Measurements from ENCODE around the gene WDR81. TPM values are rescaled to one million over a fixed set of nuclear protein-coding genes. Genes with fewer than 3 reads are reported as not detected.

The WDR81 gene
- total RNA-seq, 1 experiment from 2014 or later: 17.3 TPM

DNA sequence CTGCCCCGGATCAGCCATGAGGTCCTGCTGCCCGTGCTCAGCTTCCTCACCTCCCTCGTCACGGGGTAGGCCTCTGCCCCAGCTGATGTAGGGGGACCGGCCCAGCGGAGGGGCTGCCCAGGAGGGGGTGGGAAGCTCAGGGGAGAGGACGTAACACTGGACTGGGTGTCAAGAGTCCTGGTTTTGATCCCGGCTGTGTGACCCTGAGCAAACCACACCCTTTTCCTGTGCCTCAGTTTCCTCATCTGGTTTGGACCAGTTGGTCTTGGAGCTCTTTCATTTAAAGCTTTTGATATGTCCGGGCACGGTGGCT, 6.6 kb downstream of the WDR81 start:
- ATAC-seq (no peak), DNase-seq (ENCODE audit: low read depth, low spot score) (no peak)
- no peaks in the 10 kb centered on the region for H3K9me2 ChIP-seq (ENCODE audit: insufficient read depth)
- H2AFZ ChIP-seq (ENCODE audit: low read depth, low read length, poor library complexity, severe bottlenecking): no peak overlapping the region
- no TSS peak for BruUV-seq (replicated peaks)
- intact Hi-C loops (cut with micrococcal nuclease): no loop called here
- POLR2A ChIA-PET: no interaction called here
- H3K4me1 ChIP-seq (ENCODE audit: control insufficient read depth in 1 of 2, insufficient read depth in 2 of 2, low read length in 2 of 2): peaks cover 0 to 11% of the 10 kb centered on the region in 2 experiments; a peak in 2 of 4 replicates
- no peaks in the 10 kb centered on the region; the same call in 1 of the 2 replicates for H3K79me2 ChIP-seq (ENCODE audit: insufficient read depth, low read length)
- H4K20me1 ChIP-seq (ENCODE audit: insufficient read depth): no peaks in the 10 kb centered on the region
- H3K4me3 ChIP-seq (replicated peaks in 1 of 2; ENCODE audit: low read depth in 1 of 2, low read length in 2 of 2): no peak overlapping the region
- H3K9ac ChIP-seq (ENCODE audit: low read length): peak overlapping the region; percentile 16; the same call in 1 of the 2 replicates
- H3K4me2 ChIP-seq (ENCODE audit: low read length): peak overlapping the region; percentile 51
- H3K27ac ChIP-seq (ENCODE audit: low read depth, low read length): peak overlapping the region; percentile 26; the same call in 1 of the 2 replicates
- no peaks in the 10 kb centered on the region for H3K36me3 ChIP-seq (ENCODE audit: control insufficient read depth in 1 of 2, insufficient read depth in 2 of 2, low read length in 2 of 2)
- CTCF ChIA-PET: no interaction called here
- TF ChIP-seq, protein P1, sequence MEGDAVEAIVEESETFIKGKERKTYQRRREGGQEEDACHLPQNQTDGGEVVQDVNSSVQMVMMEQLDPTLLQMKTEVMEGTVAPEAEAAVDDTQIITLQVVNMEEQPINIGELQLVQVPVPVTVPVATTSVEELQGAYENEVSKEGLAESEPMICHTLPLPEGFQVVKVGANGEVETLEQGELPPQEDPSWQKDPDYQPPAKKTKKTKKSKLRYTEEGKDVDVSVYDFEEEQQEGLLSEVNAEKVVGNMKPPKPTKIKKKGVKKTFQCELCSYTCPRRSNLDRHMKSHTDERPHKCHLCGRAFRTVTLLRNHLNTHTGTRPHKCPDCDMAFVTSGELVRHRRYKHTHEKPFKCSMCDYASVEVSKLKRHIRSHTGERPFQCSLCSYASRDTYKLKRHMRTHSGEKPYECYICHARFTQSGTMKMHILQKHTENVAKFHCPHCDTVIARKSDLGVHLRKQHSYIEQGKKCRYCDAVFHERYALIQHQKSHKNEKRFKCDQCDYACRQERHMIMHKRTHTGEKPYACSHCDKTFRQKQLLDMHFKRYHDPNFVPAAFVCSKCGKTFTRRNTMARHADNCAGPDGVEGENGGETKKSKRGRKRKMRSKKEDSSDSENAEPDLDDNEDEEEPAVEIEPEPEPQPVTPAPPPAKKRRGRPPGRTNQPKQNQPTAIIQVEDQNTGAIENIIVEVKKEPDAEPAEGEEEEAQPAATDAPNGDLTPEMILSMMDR (IDR thresholded peaks at IDR 0.05 in 2 of 3, conservative IDR thresholded peaks at IDR 0.05 in 1 of 3; ENCODE audit: borderline replicate concordance in 1 of 3, insufficient read depth in 1 of 3, low read depth in 2 of 3, low read length in 2 of 3): no peak
- no peak for TF ChIP-seq SRF (IDR thresholded peaks at IDR 0.05; ENCODE audit: low read depth)
- TF ChIP-seq FOSL1 (IDR thresholded peaks at IDR 0.05; ENCODE audit: low read depth): no peak
- no peak for TF ChIP-seq ZNF274 (IDR thresholded peaks at IDR 0.05; ENCODE audit: low read depth, low read length)
- TF ChIP-seq, protein P2, sequence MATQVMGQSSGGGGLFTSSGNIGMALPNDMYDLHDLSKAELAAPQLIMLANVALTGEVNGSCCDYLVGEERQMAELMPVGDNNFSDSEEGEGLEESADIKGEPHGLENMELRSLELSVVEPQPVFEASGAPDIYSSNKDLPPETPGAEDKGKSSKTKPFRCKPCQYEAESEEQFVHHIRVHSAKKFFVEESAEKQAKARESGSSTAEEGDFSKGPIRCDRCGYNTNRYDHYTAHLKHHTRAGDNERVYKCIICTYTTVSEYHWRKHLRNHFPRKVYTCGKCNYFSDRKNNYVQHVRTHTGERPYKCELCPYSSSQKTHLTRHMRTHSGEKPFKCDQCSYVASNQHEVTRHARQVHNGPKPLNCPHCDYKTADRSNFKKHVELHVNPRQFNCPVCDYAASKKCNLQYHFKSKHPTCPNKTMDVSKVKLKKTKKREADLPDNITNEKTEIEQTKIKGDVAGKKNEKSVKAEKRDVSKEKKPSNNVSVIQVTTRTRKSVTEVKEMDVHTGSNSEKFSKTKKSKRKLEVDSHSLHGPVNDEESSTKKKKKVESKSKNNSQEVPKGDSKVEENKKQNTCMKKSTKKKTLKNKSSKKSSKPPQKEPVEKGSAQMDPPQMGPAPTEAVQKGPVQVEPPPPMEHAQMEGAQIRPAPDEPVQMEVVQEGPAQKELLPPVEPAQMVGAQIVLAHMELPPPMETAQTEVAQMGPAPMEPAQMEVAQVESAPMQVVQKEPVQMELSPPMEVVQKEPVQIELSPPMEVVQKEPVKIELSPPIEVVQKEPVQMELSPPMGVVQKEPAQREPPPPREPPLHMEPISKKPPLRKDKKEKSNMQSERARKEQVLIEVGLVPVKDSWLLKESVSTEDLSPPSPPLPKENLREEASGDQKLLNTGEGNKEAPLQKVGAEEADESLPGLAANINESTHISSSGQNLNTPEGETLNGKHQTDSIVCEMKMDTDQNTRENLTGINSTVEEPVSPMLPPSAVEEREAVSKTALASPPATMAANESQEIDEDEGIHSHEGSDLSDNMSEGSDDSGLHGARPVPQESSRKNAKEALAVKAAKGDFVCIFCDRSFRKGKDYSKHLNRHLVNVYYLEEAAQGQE (IDR thresholded peaks at IDR 0.05; ENCODE audit: low read depth): no peak
- TF ChIP-seq CBX3 (IDR thresholded peaks at IDR 0.05; ENCODE audit: low read depth): no peak
- TF ChIP-seq, protein P3, sequence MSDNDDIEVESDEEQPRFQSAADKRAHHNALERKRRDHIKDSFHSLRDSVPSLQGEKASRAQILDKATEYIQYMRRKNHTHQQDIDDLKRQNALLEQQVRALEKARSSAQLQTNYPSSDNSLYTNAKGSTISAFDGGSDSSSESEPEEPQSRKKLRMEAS (IDR thresholded peaks at IDR 0.05): no peak
- TF ChIP-seq YY1 (IDR thresholded peaks at IDR 0.05; ENCODE audit: extremely low read depth, insufficient replicate concordance, low read depth, low read length): no peak
- no peak for TF ChIP-seq ELF1 (IDR thresholded peaks at IDR 0.05; ENCODE audit: borderline replicate concordance, low read depth)
- RAD21 ChIA-PET (ENCODE audit: low non-redundant PET in 1 of 2, low total read pairs in 2 of 2, uncharacterized antibody in 2 of 2, unreplicated experiment in 2 of 2): no interaction called here
- H3K27me3 ChIP-seq (ENCODE audit: insufficient read depth, low read length): no peaks in the 10 kb centered on the region
- H3K9me3 ChIP-seq (ENCODE audit: control insufficient read depth in 1 of 2, insufficient read depth in 1 of 2, low read depth in 1 of 2, low read length in 2 of 2): no peaks in the 10 kb centered on the region
